ENCODE data around the gene GLRX5. TPM values are rescaled to one million over a fixed set of nuclear protein-coding genes. Genes with fewer than 3 reads are reported as not detected.

GLRX5 gene
- total RNA-seq, 1 experiment from 2014 or later, result 62.2 TPM

DNA sequence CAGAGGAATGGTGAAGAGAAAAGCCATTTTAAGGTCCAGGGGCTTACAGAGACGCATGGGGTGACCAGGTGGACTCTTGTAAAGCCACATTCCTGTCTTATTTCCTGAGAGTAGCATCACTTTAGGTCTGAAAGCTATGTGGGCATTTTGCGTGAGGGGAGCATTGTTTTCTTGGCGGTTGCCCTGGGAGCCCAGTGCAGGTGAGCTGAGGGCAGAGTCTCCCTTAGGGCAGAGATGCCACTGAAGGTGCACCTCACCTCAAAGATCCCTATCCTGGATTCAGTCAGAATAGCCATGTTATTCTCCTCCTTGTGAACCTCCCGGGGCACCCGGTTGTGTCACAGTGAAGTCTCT, 12.4 kb downstream of the GLRX5 start:
- Mint-ChIP-seq H3K36me3 (ENCODE audit: insufficient read depth in 1 of 3, low read depth in 3 of 3) (peaks cover 23 to 45% (median 30%) of the 10 kb centered on the region in 3 experiments), H3K4me3 (no peak overlapping the region), H3K27me3 (ENCODE audit: low read depth) (peaks cover 11% of the 10 kb centered on the region), H3K4me1 (peaks cover 9 to 11% of the 10 kb centered on the region in 2 experiments), H3K27ac (peak overlapping the region in 1 of 3 experiments; percentile 55; a peak in 2 of 7 replicates), H3K9me3 (peaks cover 3 to 8% of the 10 kb centered on the region in 2 experiments; a peak in 3 of 5 replicates)
- DNase-seq, result no peak
- Histone ChIP-seq H2BK5ac (ENCODE audit: insufficient read length, low read length) (no peak overlapping the region), H3K4me1 (ENCODE audit: insufficient read depth, low read length) (no peaks in the 10 kb centered on the region), H3K4me2 (ENCODE audit: insufficient read depth, insufficient read length, low read length) (no peak overlapping the region), H2AK5ac (ENCODE audit: insufficient read length, low read length) (no peak overlapping the region), H2BK120ac (ENCODE audit: low read depth, low read length, poor library complexity, severe bottlenecking) (no peak overlapping the region), H3T11ph (ENCODE audit: low read length) (no peak overlapping the region), H2BK12ac (ENCODE audit: insufficient read length, low read depth, low read length) (no peak overlapping the region), H4K5ac (ENCODE audit: insufficient read length, low read depth, low read length) (no peak overlapping the region), H3K9me3 (ENCODE audit: control insufficient read depth, low read depth, low read length) (no peaks in the 10 kb centered on the region), H3K79me1 (ENCODE audit: insufficient read depth, low read depth, low read length, poor library complexity, severe bottlenecking) (peaks cover 4% of the 10 kb centered on the region), H4K8ac (replicated peaks; ENCODE audit: insufficient read length, low read depth, low read length) (no peak overlapping the region), H3K27ac (ENCODE audit: insufficient read length, low read depth, low read length) (no peak overlapping the region), H3K4ac (ENCODE audit: low read depth, low read length) (no peak overlapping the region), H4K91ac (ENCODE audit: insufficient read length, low read depth, low read length) (no peak overlapping the region), H2BK15ac (ENCODE audit: low read depth, low read length) (no peak overlapping the region), H3K23ac (ENCODE audit: insufficient read length, low read depth, low read length) (no peak overlapping the region), H3K79me2 (ENCODE audit: insufficient read depth, low read length) (no peaks in the 10 kb centered on the region; the same call in 1 of the 2 replicates), H3K14ac (ENCODE audit: insufficient read depth, low read length) (no peak overlapping the region), H3K9ac (ENCODE audit: extremely low read depth, insufficient read length, low read length) (no peak overlapping the region), H3K18ac (ENCODE audit: insufficient read length, low read depth, low read length) (no peak overlapping the region), H3K27me3 (ENCODE audit: insufficient read depth, low read length) (no peaks in the 10 kb centered on the region; the same call in 1 of the 2 replicates), H2BK20ac (ENCODE audit: low read depth, low read length, poor library complexity, severe bottlenecking) (no peak overlapping the region), H2AFZ (ENCODE audit: low read length) (no peak overlapping the region), H3K56ac (ENCODE audit: insufficient read length, low read depth, low read length) (no peak overlapping the region), H4K20me1 (ENCODE audit: control insufficient read depth, insufficient read depth, insufficient read length) (no peaks in the 10 kb centered on the region), H3K23me2 (ENCODE audit: insufficient read length, low read depth, low read length, poor library complexity, severe bottlenecking) (no peaks in the 10 kb centered on the region)
- no CpG with 5 or more reads among the region's 5 CpGs for WGBS (ENCODE audit: extremely low coverage, insufficient read length, low lambda C conversion rate)
- TF ChIP-seq, protein P1, sequence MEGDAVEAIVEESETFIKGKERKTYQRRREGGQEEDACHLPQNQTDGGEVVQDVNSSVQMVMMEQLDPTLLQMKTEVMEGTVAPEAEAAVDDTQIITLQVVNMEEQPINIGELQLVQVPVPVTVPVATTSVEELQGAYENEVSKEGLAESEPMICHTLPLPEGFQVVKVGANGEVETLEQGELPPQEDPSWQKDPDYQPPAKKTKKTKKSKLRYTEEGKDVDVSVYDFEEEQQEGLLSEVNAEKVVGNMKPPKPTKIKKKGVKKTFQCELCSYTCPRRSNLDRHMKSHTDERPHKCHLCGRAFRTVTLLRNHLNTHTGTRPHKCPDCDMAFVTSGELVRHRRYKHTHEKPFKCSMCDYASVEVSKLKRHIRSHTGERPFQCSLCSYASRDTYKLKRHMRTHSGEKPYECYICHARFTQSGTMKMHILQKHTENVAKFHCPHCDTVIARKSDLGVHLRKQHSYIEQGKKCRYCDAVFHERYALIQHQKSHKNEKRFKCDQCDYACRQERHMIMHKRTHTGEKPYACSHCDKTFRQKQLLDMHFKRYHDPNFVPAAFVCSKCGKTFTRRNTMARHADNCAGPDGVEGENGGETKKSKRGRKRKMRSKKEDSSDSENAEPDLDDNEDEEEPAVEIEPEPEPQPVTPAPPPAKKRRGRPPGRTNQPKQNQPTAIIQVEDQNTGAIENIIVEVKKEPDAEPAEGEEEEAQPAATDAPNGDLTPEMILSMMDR (conservative IDR thresholded peaks at IDR 0.05), result no peak
